Endothelial cell of umbilical vein (primary cell): Measurements from ENCODE around the gene SPINT2. TPM values are rescaled to one million over a fixed set of nuclear protein-coding genes. Genes with fewer than 3 reads are reported as not detected.

ENCODE experiments used
- BruUV-seq: library from RNA; stranded (reverse); fragments of 400-500 nt; replicated peaks from 2 replicates; lab custom pipeline; 2021; lab: Mats Ljungman, UMichigan
- CTCF ChIA-PET: fragments of 300-600, 350-600 bp; sonication (Branson Sonifier 250); formaldehyde crosslinking; loops from one replicate; lab custom pipeline; 2021; ENCODE audit warnings: antibody characterized with exemption, inconsistent platforms; lab: Charles Lee
- POLR2A ChIA-PET: fragments of 300-600, 350-600 bp; sonication (Branson Sonifier 250); formaldehyde crosslinking; loops from one replicate; lab custom pipeline; 2021; ENCODE audit warnings: antibody characterized with exemption, inconsistent platforms; lab: Charles Lee
- DNase-seq: peaks from one replicate; pipeline ENCODE4 v3.0.0-alpha.2; 2011; ENCODE audit warnings: low read depth, low spot score
- FAIRE-seq: peaks from 2 replicates; lab custom pipeline; 2011; peaks lifted over from hg19 to GRCh38; lab: Jason Lieb, UNC
- H2AFZ ChIP-seq: 2 replicates; pipeline ENCODE4 v1.6.0; 2012; ENCODE audit warnings: low read depth, low read length, control low read depth, inconsistent platforms
- H3K27ac ChIP-seq: 2 replicates; pipeline ENCODE4 v1.5.1; 2011; ENCODE audit warnings: low read depth, mild to moderate bottlenecking, control low read depth, low read length, moderate library complexity; ENCODE audit not compliant: insufficient read depth
- H3K27me3 ChIP-seq, 2 experiments: 2 replicates each; pipeline versions ENCODE4 v1.6.0 to v1.6.1; 2011; ENCODE audit warnings: low read length in 2 of 2, mixed read lengths in 1 of 2; ENCODE audit not compliant: control insufficient read depth in 2 of 2, insufficient read depth in 2 of 2
- H3K36me3 ChIP-seq, 2 experiments: 2 replicates in 1 of 2; 3 replicates in 1 of 2; pipeline ENCODE4 v1.5.1; 2011; ENCODE audit warnings: low read length in 2 of 2, mild to moderate bottlenecking in 1 of 2, moderate library complexity in 1 of 2; ENCODE audit not compliant: control insufficient read depth in 2 of 2, insufficient read depth in 2 of 2; ENCODE audit errors: extremely low read depth in 1 of 2
- H3K4me1 ChIP-seq: 3 replicates; pipeline ENCODE4 v1.5.1; 2011; ENCODE audit warnings: mild to moderate bottlenecking, low read length; ENCODE audit not compliant: control insufficient read depth, insufficient read depth; ENCODE audit errors: extremely low read depth
- H3K4me2 ChIP-seq: 2 replicates; pipeline ENCODE4 v1.6.1; 2011; ENCODE audit warnings: low read length, control low read depth, mixed read lengths; ENCODE audit not compliant: insufficient read depth
- H3K4me3 ChIP-seq, 3 experiments: fragments of 200-600 bp in 1 of 3; sonication (generic), shearing (Covaris generic) in 1 of 3; replicated peaks in 1 of 3; 2 replicates each; pipeline ENCODE4 v1.5.1; 2011 to 2016; ENCODE audit warnings: control low read depth in 3 of 3, low read length in 3 of 3, mild to moderate bottlenecking in 2 of 3, inconsistent platforms in 1 of 3, low read depth in 1 of 3, moderate library complexity in 1 of 3; ENCODE audit not compliant: insufficient read depth in 1 of 3
- H3K79me2 ChIP-seq: 2 replicates; pipeline ENCODE4 v1.6.0; 2012; ENCODE audit warnings: low read length, inconsistent platforms; ENCODE audit not compliant: control insufficient read depth, insufficient read depth
- H3K9ac ChIP-seq: replicated peaks from 2 replicates; pipeline ENCODE3; 2011; ENCODE audit warnings: low read length, control low read depth; ENCODE audit not compliant: insufficient read depth; ENCODE audit errors: extremely low read depth
- H3K9me1 ChIP-seq: replicated peaks from 3 replicates; pipeline ENCODE4 v1.6.0; 2011; ENCODE audit warnings: mild to moderate bottlenecking, low read length; ENCODE audit not compliant: control insufficient read depth, insufficient read depth; ENCODE audit errors: extremely low read depth
- H3K9me3 ChIP-seq: replicated peaks from 2 replicates; pipeline ENCODE4 v1.5.1; 2012; ENCODE audit warnings: low read length, inconsistent platforms; ENCODE audit not compliant: control insufficient read depth, insufficient read depth
- H4K20me1 ChIP-seq: replicated peaks from 2 replicates; pipeline ENCODE3; 2011; ENCODE audit warnings: mild to moderate bottlenecking, low read length; ENCODE audit not compliant: control insufficient read depth, insufficient read depth; ENCODE audit errors: extremely low read depth
- EZH2 ChIP-seq: IDR thresholded peaks from 2 replicates; pipeline ENCODE4 v1.6.1; 2012; ENCODE audit warnings: borderline replicate concordance, low read depth, mild to moderate bottlenecking, moderate library complexity, low read length, inconsistent platforms; ENCODE audit not compliant: severe bottlenecking
- GATA2 ChIP-seq: IDR thresholded peaks from 2 replicates; pipeline ENCODE4 v1.7.0; 2011; ENCODE audit warnings: low read depth, mild to moderate bottlenecking, moderate library complexity, mixed read lengths, low read length; ENCODE audit not compliant: insufficient read length, insufficient read depth
- POLR2A ChIP-seq: IDR thresholded peaks from 2 replicates; pipeline ENCODE4 v1.6.1; 2012; ENCODE audit warnings: low read depth, mild to moderate bottlenecking, control low read depth, low read length
- POLR2AphosphoS5 ChIP-seq: IDR thresholded peaks from 2 replicates; pipeline ENCODE4 v1.6.1; 2012; ENCODE audit warnings: low read depth, mild to moderate bottlenecking, control low read depth, low read length, moderate library complexity; ENCODE audit not compliant: insufficient read depth
- dilution Hi-C: fragments of 300-500 bp; cut with MboI; formaldehyde crosslinking; loops from one replicate; pipeline ENCODE4 v1.15.0; 2019; ENCODE audit warnings: low sequenced_read_pairs; ENCODE audit not compliant: extremely low pct_ligation_motif_present
- intact Hi-C: fragments of 100-400 bp; cut with micrococcal nuclease; formaldehyde crosslinking; loops from one replicate; pipeline ENCODE4 v1.10.0; 2022
- polyA plus RNA-seq, 4 experiments: library from polyadenylated mRNA; depleted of rRNA in 3 of 4; stranded (reverse) in 3 of 4; unstranded in 1 of 4; fragments of >200 nt; gene quantifications; 2 replicates each; pipeline versions ENCODE4 v1.2.1 to v1.2.3, GENCODE V29; 2011 to 2012; ENCODE audit warnings: missing spikeins in 1 of 4
- total RNA-seq: library from RNA; stranded (reverse); gene quantifications from 2 replicates; pipeline ENCODE4 v1.2.3, GENCODE V29; 2021
- TF ChIP-seq, protein P1 (sequence below): IDR thresholded peaks from 2 replicates; pipeline ENCODE4 v1.6.1; 2011; ENCODE audit not compliant: insufficient read depth, insufficient read length
- TF ChIP-seq, protein P2 (sequence below), 2 donors: IDR thresholded peaks; 1 replicate in 1 of 2; 2 replicates in 1 of 2; pipeline ENCODE4 v1.5.1; 2011; ENCODE audit warnings: low read length in 2 of 2, mild to moderate bottlenecking in 2 of 2, moderate library complexity in 2 of 2, control low read depth in 1 of 2, inconsistent platforms in 1 of 2, low read depth in 1 of 2; ENCODE audit not compliant: insufficient read depth in 1 of 2; ENCODE audit errors: extremely low read depth in 1 of 2

SPINT2 gene
- total and polyA plus RNA-seq, 2 donors (not counting 3 experiments of a cell fraction or from before 2014, with no cell fraction given), result 28.9 to 46.6 TPM

DNA sequence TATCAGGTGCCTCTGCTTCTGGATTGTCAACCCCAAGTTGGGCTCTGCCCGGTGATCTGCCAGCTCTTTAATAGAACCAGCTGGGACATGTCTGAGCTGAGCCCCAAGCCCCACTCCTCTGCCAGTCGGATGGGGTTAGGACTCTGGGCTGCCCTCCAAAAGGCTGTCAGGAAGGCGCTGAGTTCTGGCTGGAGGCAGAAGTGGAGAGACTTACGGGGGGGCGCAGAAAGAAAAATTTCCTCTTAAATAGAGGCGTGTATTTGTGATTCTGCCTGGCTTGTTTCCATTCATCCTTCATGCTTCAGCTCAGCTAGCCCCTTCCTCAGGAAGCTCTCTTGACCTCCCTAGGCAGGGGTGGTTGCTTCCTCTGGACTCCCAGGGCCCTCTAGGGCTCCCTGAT lies 54.3 kb downstream of the SPINT2 start:
- Histone ChIP-seq H3K79me2 (peaks cover 10% of the 10 kb centered on the region), H3K4me2 (peak overlapping the region; percentile 90), H4K20me1 (no peaks in the 10 kb centered on the region), H3K9ac (no peak overlapping the region), H3K36me3 (no peaks in the 10 kb centered on the region), H3K27ac (no peak overlapping the region), H3K4me1 (peaks cover 39% of the 10 kb centered on the region), H2AFZ (no peak overlapping the region), H3K4me3 (no peak overlapping the region), H3K27me3 (no peaks in the 10 kb centered on the region), H3K9me1 (no peaks in the 10 kb centered on the region), H3K9me3 (no peaks in the 10 kb centered on the region)
- TF ChIP-seq POLR2AphosphoS5 (no peak), EZH2 (no peak), GATA2 (no peak), POLR2A (no peak)
- TF ChIP-seq, protein P1, sequence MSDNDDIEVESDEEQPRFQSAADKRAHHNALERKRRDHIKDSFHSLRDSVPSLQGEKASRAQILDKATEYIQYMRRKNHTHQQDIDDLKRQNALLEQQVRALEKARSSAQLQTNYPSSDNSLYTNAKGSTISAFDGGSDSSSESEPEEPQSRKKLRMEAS, result no peak
- TF ChIP-seq, protein P2, sequence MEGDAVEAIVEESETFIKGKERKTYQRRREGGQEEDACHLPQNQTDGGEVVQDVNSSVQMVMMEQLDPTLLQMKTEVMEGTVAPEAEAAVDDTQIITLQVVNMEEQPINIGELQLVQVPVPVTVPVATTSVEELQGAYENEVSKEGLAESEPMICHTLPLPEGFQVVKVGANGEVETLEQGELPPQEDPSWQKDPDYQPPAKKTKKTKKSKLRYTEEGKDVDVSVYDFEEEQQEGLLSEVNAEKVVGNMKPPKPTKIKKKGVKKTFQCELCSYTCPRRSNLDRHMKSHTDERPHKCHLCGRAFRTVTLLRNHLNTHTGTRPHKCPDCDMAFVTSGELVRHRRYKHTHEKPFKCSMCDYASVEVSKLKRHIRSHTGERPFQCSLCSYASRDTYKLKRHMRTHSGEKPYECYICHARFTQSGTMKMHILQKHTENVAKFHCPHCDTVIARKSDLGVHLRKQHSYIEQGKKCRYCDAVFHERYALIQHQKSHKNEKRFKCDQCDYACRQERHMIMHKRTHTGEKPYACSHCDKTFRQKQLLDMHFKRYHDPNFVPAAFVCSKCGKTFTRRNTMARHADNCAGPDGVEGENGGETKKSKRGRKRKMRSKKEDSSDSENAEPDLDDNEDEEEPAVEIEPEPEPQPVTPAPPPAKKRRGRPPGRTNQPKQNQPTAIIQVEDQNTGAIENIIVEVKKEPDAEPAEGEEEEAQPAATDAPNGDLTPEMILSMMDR (IDR thresholded peaks at IDR 0.05; ENCODE audit: extremely low read depth in 1 of 2, insufficient read depth in 1 of 2, low read depth in 1 of 2, low read length in 2 of 2), result no peak
- intact Hi-C loops (loop anchor here (5.0 kb wide), 1 partner anchor 421 kb away; no protein-coding TSS in a partner anchor), dilution Hi-C loops (no loop called here)
- FAIRE-seq (no peak), DNase-seq (peak; percentile 50)
- no TSS peak for BruUV-seq
- ChIA-PET CTCF (interaction anchor here (0.8 to 4.4 kb wide), 5 partner anchors 17 to 416 kb away, joined by 3 to 16 read pairs (median 7); partner anchors contain the start of genes CATSPERG, PPP1R14A and SPINT2), POLR2A (interaction anchor here (0.7 kb wide), 1 partner anchor 15 kb away, joined by 5 read pairs; the partner anchor contains the start of gene C19orf33)
